Loucy (cell line): ENCODE data around the gene DUSP22.
"Not testable (repeated sequence)": the region's sequence is repeated elsewhere in the genome, so short reads cannot be mapped to it uniquely, and the experiment has no call there.

ENCODE experiments used
- H2AFZ ChIP-seq: fragments of 200-600 bp; sonication (generic); 2 replicates; pipeline ENCODE4 v1.6.0; 2016; ENCODE audit warnings: antibody characterized with exemption, mild to moderate bottlenecking, low read length, moderate library complexity
- H3F3A ChIP-seq: fragments of 200-600 bp; 2 replicates; pipeline ENCODE4 v1.6.0; 2016; ENCODE audit warnings: antibody characterized with exemption, low read depth, mild to moderate bottlenecking
- H3K27me3 ChIP-seq: fragments of 200-600 bp; sonication (generic); 2 replicates; pipeline ENCODE4 v1.6.1; 2014; ENCODE audit warnings: low read length, mild to moderate bottlenecking; ENCODE audit not compliant: insufficient read depth, poor library complexity, severe bottlenecking
- H3K36me3 ChIP-seq: fragments of 200-600 bp; sonication (generic); 2 replicates; pipeline ENCODE4 v1.6.1; 2016; ENCODE audit warnings: low read length; ENCODE audit not compliant: insufficient read depth
- H3K4me1 ChIP-seq: fragments of 200-600 bp; sonication (generic); 2 replicates; pipeline ENCODE4 v1.5.1; 2014; ENCODE audit warnings: low read length, mild to moderate bottlenecking; ENCODE audit not compliant: insufficient read depth, poor library complexity, severe bottlenecking
- H3K4me2 ChIP-seq: fragments of 200-600 bp; sonication (generic); 2 replicates; pipeline ENCODE4 v1.6.0; 2014; ENCODE audit warnings: antibody characterized with exemption, low read length, low read depth, mild to moderate bottlenecking; ENCODE audit not compliant: poor library complexity, severe bottlenecking
- H3K4me3 ChIP-seq: fragments of 200-600 bp; sonication (generic); 2 replicates; pipeline ENCODE4 v1.5.1; 2014; ENCODE audit warnings: low read length, mild to moderate bottlenecking, mixed read lengths; ENCODE audit not compliant: poor library complexity, severe bottlenecking
- H3K79me2 ChIP-seq: fragments of 200-600 bp; sonication (generic); 2 replicates; pipeline ENCODE4 v1.6.1; 2014; ENCODE audit warnings: low read length; ENCODE audit not compliant: insufficient read depth
- H3K9ac ChIP-seq: fragments of 200-600 bp; sonication (generic); 2 replicates; pipeline ENCODE4 v1.6.0; 2014; ENCODE audit warnings: mild to moderate bottlenecking, low read depth, low read length, moderate library complexity; ENCODE audit not compliant: poor library complexity, severe bottlenecking
- H3K9me2 ChIP-seq: fragments of 200-600 bp; sonication (generic); replicated peaks from 2 replicates; pipeline ENCODE4 v1.6.1; 2016; ENCODE audit warnings: low read depth, low read length, mixed read lengths
- H3K9me3 ChIP-seq: fragments of 200-600 bp; sonication (generic); 2 replicates; pipeline ENCODE4 v1.6.1; 2014; ENCODE audit warnings: mild to moderate bottlenecking, antibody characterized with exemption, low read length, low read depth; ENCODE audit not compliant: insufficient read depth
- H4K20me1 ChIP-seq: fragments of 200-600 bp; sonication (generic); 2 replicates; pipeline ENCODE4 v1.6.0; 2014; ENCODE audit warnings: antibody characterized with exemption, low read length, mild to moderate bottlenecking; ENCODE audit not compliant: insufficient read depth, poor library complexity, severe bottlenecking
- CTCF ChIP-seq: fragments of 200-600 bp; sonication (generic); conservative IDR thresholded peaks from 2 replicates; pipeline ENCODE4 v1.5.1; 2014; ENCODE audit warnings: mild to moderate bottlenecking, antibody characterized with exemption, low read length
- EZH2phosphoT487 ChIP-seq: fragments of 200-600 bp; IDR thresholded peaks from 2 replicates; pipeline ENCODE4 v1.6.1; 2018; ENCODE audit warnings: antibody characterized with exemption, mild to moderate bottlenecking, moderate library complexity, borderline replicate concordance

Gene DUSP22

GRCh38 chr6:284486-284885, 7.8 kb upstream of the DUSP22 start:
- Histone ChIP-seq H3K4me2 (peak overlapping the region; percentile 43), H2AFZ (no peak overlapping the region), H3K79me2 (no peaks in the 10 kb centered on the region), H3K9me2 (no peaks in the 10 kb centered on the region), H3K9me3 (no peaks in the 10 kb centered on the region), H3K36me3 (no peaks in the 10 kb centered on the region), H3K27me3 (no peaks in the 10 kb centered on the region), H3K9ac (peak overlapping the region; percentile 34), H3K4me3 (no peak overlapping the region), H3F3A (no peaks in the 10 kb centered on the region), H4K20me1 (no peaks in the 10 kb centered on the region), H3K4me1 (peaks cover 36% of the 10 kb centered on the region)
- TF ChIP-seq EZH2phosphoT487 = no peak
- no peak for TF ChIP-seq CTCF

GRCh38 chr6:285030-285771, 7.1 kb upstream of the DUSP22 start:
- Histone ChIP-seq H3K9me2 (no peaks in the 10 kb centered on the region), H3K27me3 (no peaks in the 10 kb centered on the region), H3K79me2 (no peaks in the 10 kb centered on the region), H3K36me3 (no peaks in the 10 kb centered on the region), H3K4me1 (peaks cover 39% of the 10 kb centered on the region), H3K9me3 (no peaks in the 10 kb centered on the region), H4K20me1 (no peaks in the 10 kb centered on the region), H3K9ac (peak overlapping the region; percentile 34), H3K4me2 (peak overlapping the region; percentile 43), H3F3A (no peaks in the 10 kb centered on the region), H2AFZ (no peak overlapping the region), H3K4me3 (no peak overlapping the region)
- TF ChIP-seq CTCF (no peak), EZH2phosphoT487 (no peak)

GRCh38 chr6:285902-286301, 6.4 kb upstream of the DUSP22 start:
- H3K9me3 ChIP-seq, H3K27me3 ChIP-seq: not testable (repeated sequence)
- peak overlapping the region; percentile 43 for H3K4me2 ChIP-seq

More at GRCh38 chr6:285902-286301, 6.4 kb upstream of the DUSP22 start:
- H3K36me3 ChIP-seq, H3F3A ChIP-seq, H3K9ac ChIP-seq, H3K9me2 ChIP-seq, H3K4me3 ChIP-seq, H3K79me2 ChIP-seq, H2AFZ ChIP-seq, H4K20me1 ChIP-seq: not testable (repeated sequence)
- peaks cover 46% of the 10 kb centered on the region for H3K4me1 ChIP-seq
